ENCODE measurements around the gene SPG21. TPM values are rescaled to one million over a fixed set of nuclear protein-coding genes. Genes with fewer than 3 reads are reported as not detected.

The SPG21 gene
- polyA plus RNA-seq, 1 donor from 2014 or later, result 67.7 TPM

DNA sequence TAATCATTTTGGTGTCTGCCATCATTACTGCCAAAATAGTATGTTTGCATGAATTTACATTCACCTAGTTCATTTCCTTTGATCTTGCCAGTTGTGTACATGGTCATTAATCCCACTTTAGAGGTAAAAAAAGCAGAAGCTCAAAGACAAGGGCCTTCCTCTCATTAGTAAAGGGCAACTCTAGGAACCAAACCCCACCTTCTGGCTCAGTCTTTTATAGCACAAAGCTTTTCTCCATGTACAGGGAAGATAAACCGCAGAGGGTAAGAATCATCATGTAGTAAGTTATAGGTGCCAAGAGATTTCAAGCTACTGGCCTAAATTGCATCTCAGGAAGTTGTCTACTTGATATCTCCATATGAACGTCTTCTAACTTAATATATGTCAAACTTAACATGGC, 19.3 kb upstream of the SPG21 start:
- no peak overlapping the region for H3K4me3 ChIP-seq (ENCODE audit: low read length)
- H4K20me1 ChIP-seq (ENCODE audit: insufficient read depth), result no peaks in the 10 kb centered on the region
- no peak overlapping the region for H3K4me2 ChIP-seq (ENCODE audit: low read length)
- H3K27me3 ChIP-seq (ENCODE audit: insufficient read depth, low read depth, low read length), result no peaks in the 10 kb centered on the region
- H3K79me2 ChIP-seq (replicated peaks; ENCODE audit: insufficient read depth, low read length), result no peaks in the 10 kb centered on the region
- no peak overlapping the region for H2AFZ ChIP-seq (ENCODE audit: low read depth, low read length)
- H3K36me3 ChIP-seq (ENCODE audit: insufficient read depth, low read length), result no peaks in the 10 kb centered on the region
- no peak overlapping the region for H3K9ac ChIP-seq (ENCODE audit: low read length)
- no peaks in the 10 kb centered on the region for H3F3A ChIP-seq (ENCODE audit: insufficient read depth, low read length, poor library complexity, severe bottlenecking)
- no peaks in the 10 kb centered on the region for H3K9me3 ChIP-seq (ENCODE audit: low read length)
- H3K27ac ChIP-seq (ENCODE audit: low read length), result no peak overlapping the region
- H3K9me2 ChIP-seq (ENCODE audit: insufficient read depth, low read length), result no peaks in the 10 kb centered on the region
- TF ChIP-seq, protein P1, sequence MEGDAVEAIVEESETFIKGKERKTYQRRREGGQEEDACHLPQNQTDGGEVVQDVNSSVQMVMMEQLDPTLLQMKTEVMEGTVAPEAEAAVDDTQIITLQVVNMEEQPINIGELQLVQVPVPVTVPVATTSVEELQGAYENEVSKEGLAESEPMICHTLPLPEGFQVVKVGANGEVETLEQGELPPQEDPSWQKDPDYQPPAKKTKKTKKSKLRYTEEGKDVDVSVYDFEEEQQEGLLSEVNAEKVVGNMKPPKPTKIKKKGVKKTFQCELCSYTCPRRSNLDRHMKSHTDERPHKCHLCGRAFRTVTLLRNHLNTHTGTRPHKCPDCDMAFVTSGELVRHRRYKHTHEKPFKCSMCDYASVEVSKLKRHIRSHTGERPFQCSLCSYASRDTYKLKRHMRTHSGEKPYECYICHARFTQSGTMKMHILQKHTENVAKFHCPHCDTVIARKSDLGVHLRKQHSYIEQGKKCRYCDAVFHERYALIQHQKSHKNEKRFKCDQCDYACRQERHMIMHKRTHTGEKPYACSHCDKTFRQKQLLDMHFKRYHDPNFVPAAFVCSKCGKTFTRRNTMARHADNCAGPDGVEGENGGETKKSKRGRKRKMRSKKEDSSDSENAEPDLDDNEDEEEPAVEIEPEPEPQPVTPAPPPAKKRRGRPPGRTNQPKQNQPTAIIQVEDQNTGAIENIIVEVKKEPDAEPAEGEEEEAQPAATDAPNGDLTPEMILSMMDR (IDR thresholded peaks at IDR 0.05; ENCODE audit: poor library complexity, severe bottlenecking), result peak; percentile 23
- no peak for TF ChIP-seq EZH2 (IDR thresholded peaks at IDR 0.05; ENCODE audit: borderline replicate concordance, insufficient read depth, low read length, poor library complexity, severe bottlenecking)

DNA sequence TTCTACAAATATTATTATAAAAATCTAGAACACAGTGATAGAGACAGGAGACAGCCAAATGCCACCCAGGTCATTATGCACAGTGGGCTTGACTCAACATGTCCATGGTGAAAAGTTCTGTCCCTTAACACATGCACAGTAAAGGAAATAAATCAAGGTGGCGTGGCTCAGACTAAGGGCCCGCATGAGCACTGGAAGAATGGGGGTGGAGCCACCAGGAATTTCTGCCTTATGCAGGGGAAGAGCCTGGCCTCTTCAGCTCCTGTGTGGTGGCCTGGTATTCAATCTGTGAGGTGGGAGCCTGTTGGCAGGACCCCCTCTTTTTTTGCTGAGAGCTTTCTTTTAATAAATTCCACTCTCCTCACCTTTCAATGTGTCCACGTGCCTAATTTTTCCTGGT, 17.2 kb upstream of the SPG21 start:
- Histone ChIP-seq H4K20me1 (ENCODE audit: insufficient read depth) (no peaks in the 10 kb centered on the region), H3K4me3 (ENCODE audit: low read length) (no peak overlapping the region), H3K9me2 (ENCODE audit: insufficient read depth, low read length) (no peaks in the 10 kb centered on the region), H3K27ac (ENCODE audit: low read length) (no peak overlapping the region), H3K4me2 (ENCODE audit: low read length) (no peak overlapping the region), H3K9ac (ENCODE audit: low read length) (no peak overlapping the region), H3K9me3 (ENCODE audit: low read length) (no peaks in the 10 kb centered on the region), H3K36me3 (ENCODE audit: insufficient read depth, low read length) (no peaks in the 10 kb centered on the region), H3K27me3 (ENCODE audit: insufficient read depth, low read depth, low read length) (no peaks in the 10 kb centered on the region), H3F3A (ENCODE audit: insufficient read depth, low read length, poor library complexity, severe bottlenecking) (no peaks in the 10 kb centered on the region), H2AFZ (ENCODE audit: low read depth, low read length) (no peak overlapping the region), H3K79me2 (replicated peaks; ENCODE audit: insufficient read depth, low read length) (no peaks in the 10 kb centered on the region)
- TF ChIP-seq MXI1 (conservative IDR thresholded peaks at IDR 0.05; ENCODE audit: poor library complexity, severe bottlenecking) (no peak), POLR2AphosphoS5 (IDR thresholded peaks at IDR 0.05) (no peak), EZH2 (IDR thresholded peaks at IDR 0.05; ENCODE audit: borderline replicate concordance, insufficient read depth, low read length, poor library complexity, severe bottlenecking) (no peak), RAD21 (conservative IDR thresholded peaks at IDR 0.05) (no peak), SMC3 (conservative IDR thresholded peaks at IDR 0.05; ENCODE audit: poor library complexity) (no peak), TAF1 (IDR thresholded peaks at IDR 0.05; ENCODE audit: low read depth) (no peak), EP300 (conservative IDR thresholded peaks at IDR 0.05; ENCODE audit: poor library complexity, severe bottlenecking) (no peak)
- TF ChIP-seq, protein P2, sequence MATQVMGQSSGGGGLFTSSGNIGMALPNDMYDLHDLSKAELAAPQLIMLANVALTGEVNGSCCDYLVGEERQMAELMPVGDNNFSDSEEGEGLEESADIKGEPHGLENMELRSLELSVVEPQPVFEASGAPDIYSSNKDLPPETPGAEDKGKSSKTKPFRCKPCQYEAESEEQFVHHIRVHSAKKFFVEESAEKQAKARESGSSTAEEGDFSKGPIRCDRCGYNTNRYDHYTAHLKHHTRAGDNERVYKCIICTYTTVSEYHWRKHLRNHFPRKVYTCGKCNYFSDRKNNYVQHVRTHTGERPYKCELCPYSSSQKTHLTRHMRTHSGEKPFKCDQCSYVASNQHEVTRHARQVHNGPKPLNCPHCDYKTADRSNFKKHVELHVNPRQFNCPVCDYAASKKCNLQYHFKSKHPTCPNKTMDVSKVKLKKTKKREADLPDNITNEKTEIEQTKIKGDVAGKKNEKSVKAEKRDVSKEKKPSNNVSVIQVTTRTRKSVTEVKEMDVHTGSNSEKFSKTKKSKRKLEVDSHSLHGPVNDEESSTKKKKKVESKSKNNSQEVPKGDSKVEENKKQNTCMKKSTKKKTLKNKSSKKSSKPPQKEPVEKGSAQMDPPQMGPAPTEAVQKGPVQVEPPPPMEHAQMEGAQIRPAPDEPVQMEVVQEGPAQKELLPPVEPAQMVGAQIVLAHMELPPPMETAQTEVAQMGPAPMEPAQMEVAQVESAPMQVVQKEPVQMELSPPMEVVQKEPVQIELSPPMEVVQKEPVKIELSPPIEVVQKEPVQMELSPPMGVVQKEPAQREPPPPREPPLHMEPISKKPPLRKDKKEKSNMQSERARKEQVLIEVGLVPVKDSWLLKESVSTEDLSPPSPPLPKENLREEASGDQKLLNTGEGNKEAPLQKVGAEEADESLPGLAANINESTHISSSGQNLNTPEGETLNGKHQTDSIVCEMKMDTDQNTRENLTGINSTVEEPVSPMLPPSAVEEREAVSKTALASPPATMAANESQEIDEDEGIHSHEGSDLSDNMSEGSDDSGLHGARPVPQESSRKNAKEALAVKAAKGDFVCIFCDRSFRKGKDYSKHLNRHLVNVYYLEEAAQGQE (IDR thresholded peaks at IDR 0.05; ENCODE audit: borderline replicate concordance), result no peak
- TF ChIP-seq, protein P1 (IDR thresholded peaks at IDR 0.05; ENCODE audit: poor library complexity, severe bottlenecking), result no peak
